ENCODE measurements around the gene MGAT5.
A peak's percentile ranks its signal among the peaks of the same experiment; 100 is the strongest.

The MGAT5 gene

GRCh38 chr2:134300585-134300984 is 46.7 kb downstream of the MGAT5 start:
- no peak for DNase-seq (ENCODE audit: low spot score in 2 of 2)
- in situ Hi-C loops (cut with MboI; ENCODE audit: low sequenced_read_pairs) = no loop called here

GRCh38 chr2:134301099-134301927 is 47.4 kb downstream of the MGAT5 start:
- Histone ChIP-seq H3K27me3 (ENCODE audit: low read depth) (no peaks in the 10 kb centered on the region), H3K4me3 (no peak overlapping the region), H3K36me3 (replicated peaks) (no peaks in the 10 kb centered on the region), H3K9me3 (no peaks in the 10 kb centered on the region), H3K4me1 (peaks cover 22% of the 10 kb centered on the region)
- in situ Hi-C loops (cut with MboI; ENCODE audit: low sequenced_read_pairs) = no loop called here
- no peak for DNase-seq (ENCODE audit: low spot score in 2 of 2)

More at GRCh38 chr2:134300585-134300984, 46.7 kb downstream of the MGAT5 start:
- Histone ChIP-seq H3K36me3 (replicated peaks) (no peaks in the 10 kb centered on the region), H3K27me3 (ENCODE audit: low read depth) (no peaks in the 10 kb centered on the region), H3K4me1 (peaks cover 22% of the 10 kb centered on the region), H3K9me3 (no peaks in the 10 kb centered on the region), H3K4me3 (no peak overlapping the region)

GRCh38 chr2:134301928-134302260 is 48.0 kb downstream of the MGAT5 start:
- DNase-seq (ENCODE audit: low spot score in 2 of 2) = no peak
- H3K4me3 ChIP-seq = no peak overlapping the region
- no peaks in the 10 kb centered on the region for H3K36me3 ChIP-seq (replicated peaks)
- no peaks in the 10 kb centered on the region for H3K9me3 ChIP-seq
- in situ Hi-C loops (cut with MboI; ENCODE audit: low sequenced_read_pairs) = no loop called here
- no peaks in the 10 kb centered on the region for H3K27me3 ChIP-seq (ENCODE audit: low read depth)
- H3K4me1 ChIP-seq = peaks cover 22% of the 10 kb centered on the region

- no peak overlapping the region for H3K4me3 ChIP-seq
- H3K9me3 ChIP-seq = no peaks in the 10 kb centered on the region
- no peaks in the 10 kb centered on the region for H3K36me3 ChIP-seq (replicated peaks)
- in situ Hi-C loops (cut with MboI; ENCODE audit: low sequenced_read_pairs) = no loop called here
- no peaks in the 10 kb centered on the region for H3K27me3 ChIP-seq (ENCODE audit: low read depth)
- peak in 1 of 2 experiments; percentile 84 for DNase-seq (ENCODE audit: low spot score in 2 of 2)
- peaks cover 22% of the 10 kb centered on the region for H3K4me1 ChIP-seq
These were observed 50.7 kb downstream of the MGAT5 start for GRCh38 chr2:134304394-134305108.

- no peak overlapping the region for H3K4me3 ChIP-seq
- no peaks in the 10 kb centered on the region for H3K36me3 ChIP-seq (replicated peaks)
- H3K4me1 ChIP-seq = peaks cover 22% of the 10 kb centered on the region
- no peaks in the 10 kb centered on the region for H3K27me3 ChIP-seq (ENCODE audit: low read depth)
- in situ Hi-C loops (cut with MboI; ENCODE audit: low sequenced_read_pairs) = no loop called here
- no peak for DNase-seq (ENCODE audit: low spot score in 2 of 2)
- H3K9me3 ChIP-seq = no peaks in the 10 kb centered on the region
These were observed 51.2 kb downstream of the MGAT5 start for GRCh38 chr2:134305109-134305491.

GRCh38 chr2:134306521-134306920 is 52.6 kb downstream of the MGAT5 start:
- H3K9me3 ChIP-seq = no peaks in the 10 kb centered on the region
- in situ Hi-C loops (cut with MboI; ENCODE audit: low sequenced_read_pairs) = no loop called here
- no peaks in the 10 kb centered on the region for H3K27me3 ChIP-seq (ENCODE audit: low read depth)
- no peaks in the 10 kb centered on the region for H3K36me3 ChIP-seq (replicated peaks)
- H3K4me3 ChIP-seq = no peak overlapping the region
- peaks cover 17% of the 10 kb centered on the region for H3K4me1 ChIP-seq
- DNase-seq (ENCODE audit: low spot score in 2 of 2) = no peak

GRCh38 chr2:134307334-134307733 is 53.5 kb downstream of the MGAT5 start:
- no peaks in the 10 kb centered on the region for H3K36me3 ChIP-seq (replicated peaks)
- peaks cover 12% of the 10 kb centered on the region for H3K4me1 ChIP-seq
- in situ Hi-C loops (cut with MboI; ENCODE audit: low sequenced_read_pairs) = no loop called here
- no peaks in the 10 kb centered on the region for H3K27me3 ChIP-seq (ENCODE audit: low read depth)
- H3K4me3 ChIP-seq = no peak overlapping the region
- DNase-seq (ENCODE audit: low spot score in 2 of 2) = no peak
- no peaks in the 10 kb centered on the region for H3K9me3 ChIP-seq

GRCh38 chr2:134308474-134309385 is 54.9 kb downstream of the MGAT5 start:
- in situ Hi-C loops (cut with MboI; ENCODE audit: low sequenced_read_pairs) = no loop called here
- Histone ChIP-seq H3K27me3 (ENCODE audit: low read depth) (no peaks in the 10 kb centered on the region), H3K4me1 (peaks cover 11% of the 10 kb centered on the region), H3K4me3 (no peak overlapping the region), H3K9me3 (no peaks in the 10 kb centered on the region), H3K36me3 (replicated peaks) (no peaks in the 10 kb centered on the region)
- DNase-seq (ENCODE audit: low spot score in 2 of 2) = no peak

GRCh38 chr2:134310107-134311079 is 56.5 kb downstream of the MGAT5 start:
- H3K27me3 ChIP-seq (ENCODE audit: low read depth) = no peaks in the 10 kb centered on the region
- H3K4me3 ChIP-seq = no peak overlapping the region
- DNase-seq (ENCODE audit: low spot score in 2 of 2) = no peak
- no peaks in the 10 kb centered on the region for H3K9me3 ChIP-seq
- H3K36me3 ChIP-seq (replicated peaks) = no peaks in the 10 kb centered on the region
- no peaks in the 10 kb centered on the region; the same call in 1 of the 2 replicates for H3K4me1 ChIP-seq
- in situ Hi-C loops (cut with MboI; ENCODE audit: low sequenced_read_pairs) = no loop called here

- Histone ChIP-seq H3K4me3 (no peak overlapping the region), H3K27me3 (ENCODE audit: low read depth) (no peaks in the 10 kb centered on the region), H3K4me1 (no peaks in the 10 kb centered on the region), H3K36me3 (replicated peaks) (no peaks in the 10 kb centered on the region), H3K9me3 (no peaks in the 10 kb centered on the region)
- in situ Hi-C loops (cut with MboI; ENCODE audit: low sequenced_read_pairs) = no loop called here
- DNase-seq (ENCODE audit: low spot score in 2 of 2) = no peak
These were observed 58.6 kb downstream of the MGAT5 start for GRCh38 chr2:134312482-134312881.

GRCh38 chr2:134314202-134314601 is 60.3 kb downstream of the MGAT5 start:
- no peaks in the 10 kb centered on the region for H3K36me3 ChIP-seq (replicated peaks)
- H3K4me3 ChIP-seq = no peak overlapping the region
- DNase-seq (ENCODE audit: low spot score in 2 of 2) = no peak
- in situ Hi-C loops (cut with MboI; ENCODE audit: low sequenced_read_pairs) = no loop called here
- H3K27me3 ChIP-seq (ENCODE audit: low read depth) = no peaks in the 10 kb centered on the region
- H3K4me1 ChIP-seq = peaks cover 3% of the 10 kb centered on the region; the same call in 1 of the 2 replicates
- no peaks in the 10 kb centered on the region for H3K9me3 ChIP-seq

- Histone ChIP-seq H3K4me3 (no peak overlapping the region), H3K27me3 (ENCODE audit: low read depth) (no peaks in the 10 kb centered on the region), H3K4me1 (peaks cover 9% of the 10 kb centered on the region; the same call in 1 of the 2 replicates), H3K9me3 (no peaks in the 10 kb centered on the region), H3K36me3 (replicated peaks) (no peaks in the 10 kb centered on the region)
- in situ Hi-C loops (cut with MboI; ENCODE audit: low sequenced_read_pairs) = no loop called here
- no peak for DNase-seq (ENCODE audit: low spot score in 2 of 2)
These were observed 61.0 kb downstream of the MGAT5 start for GRCh38 chr2:134314681-134315368.

Data from HAP-1 (cell line).